Tibial nerve (tissue), 3 donors: ENCODE data around the gene CAMSAP2.

ENCODE experiments used
- CTCF ChIP-seq, 5 experiments: fragments of 200-600 bp in 3 of 5; fragments of 450-650 bp in 2 of 5; sonication (generic) in 3 of 5; IDR thresholded peaks; one replicate each; pipeline ENCODE4 v1.5.1; 2016 to 2019; ENCODE audit warnings: antibody characterized with exemption in 5 of 5, mild to moderate bottlenecking in 3 of 5, moderate library complexity in 2 of 5
- POLR2A ChIP-seq, 2 donors: fragments of 450-650 bp; IDR thresholded peaks; one replicate each; pipeline ENCODE4 v1.6.1; 2017; ENCODE audit warnings: antibody characterized with exemption in 2 of 2, mild to moderate bottlenecking in 2 of 2, moderate library complexity in 2 of 2

GRCh38 chr1:200708769-200709168, 29.9 kb upstream of the CAMSAP2 start:
- TF ChIP-seq CTCF (IDR thresholded peaks at IDR 0.05) (no peak), POLR2A (IDR thresholded peaks at IDR 0.05) (no peak)
